Choroid plexus epithelial cell (primary cell): ENCODE data around the gene CLK1.

Experiments
- DNase-seq: peaks from one replicate; pipeline ENCODE4 v3.0.0-alpha.2; 2010; ENCODE audit warnings: low read depth
- H3K4me3 ChIP-seq: 2 replicates; pipeline ENCODE4 v1.5.1; 2011; ENCODE audit warnings: low read depth, mild to moderate bottlenecking, control low read depth, low read length, moderate library complexity
- CTCF ChIP-seq: conservative IDR thresholded peaks from 2 replicates; pipeline ENCODE4 v1.5.1; 2011; ENCODE audit warnings: low read depth, mild to moderate bottlenecking, control low read depth, inconsistent platforms, low read length, moderate library complexity

The CLK1 gene

GRCh38 chr2:200863782-200864175 is 679 bp downstream of the CLK1 start:
- no peak for TF ChIP-seq CTCF
- peak overlapping the region; percentile 94 for H3K4me3 ChIP-seq
- DNase-seq, result no peak

GRCh38 chr2:200862532-200863000 is 1.9 kb downstream of the CLK1 start:
- peak overlapping the region; percentile 94 for H3K4me3 ChIP-seq
- peak; percentile 80 for DNase-seq
- TF ChIP-seq CTCF, result no peak

- H3K4me3 ChIP-seq, result peak overlapping the region; percentile 94
- TF ChIP-seq CTCF, result no peak
- no peak for DNase-seq
These were observed 2.8 kb downstream of the CLK1 start for GRCh38 chr2:200861617-200862155.

- peak overlapping the region; percentile 94 for H3K4me3 ChIP-seq
- no peak for TF ChIP-seq CTCF
- peak; percentile 55 for DNase-seq
These were observed 4.2 kb downstream of the CLK1 start for GRCh38 chr2:200860092-200860795.

GRCh38 chr2:200856806-200857205 is 7.7 kb downstream of the CLK1 start:
- no peak for DNase-seq
- no peak for TF ChIP-seq CTCF
- H3K4me3 ChIP-seq, result no peak overlapping the region

- no peak for DNase-seq
- H3K4me3 ChIP-seq, result no peak overlapping the region
- TF ChIP-seq CTCF, result no peak
These were observed 11.9 kb downstream of the CLK1 start for GRCh38 chr2:200852605-200853004.
